ENCODE measurements around the gene B9D2. TPM values are rescaled to one million over a fixed set of nuclear protein-coding genes. Genes with fewer than 3 reads are reported as not detected.

B9D2 gene
- total RNA-seq, 4 donors from 2014 or later, result 5.9 to 12.5 (median 9.9) TPM

GRCh38 chr19:41353466-41354342 is 10.2 kb downstream of the B9D2 start, which contains the start of gene TGFB1:
TGFB1 (minus strand) TSS chr19:41353922; CDS start chr19:41353044, 878 bp downstream.
- Histone ChIP-seq H3K4me3 (replicated peaks in 1 of 3) (peak within 1 kb of the TSS; percentile 20 to 45 (median 33)), H3K4me1 (peaks cover 18 to 21% of the 10 kb centered on the region in 2 donors), H3K36me3 (no peaks in the 10 kb centered on the region), H3K27ac (peak within 1 kb of the TSS; percentile 66 to 78 (median 70)), H3K9me3 (no peaks in the 10 kb centered on the region), H3K27me3 (peaks cover 3% of the 10 kb centered on the region)
- intact Hi-C loops (cut with DNase I), result loop anchor here (5.0 kb wide), 1 partner anchor 41 kb away; the partner anchor contains the start of gene CCDC97
- DNase-seq, result peak; percentile 70
- 1 to 3% methylated on average over 38 of the region's 78 CpGs for WGBS, 2 donors
- TF ChIP-seq POLR2A (IDR thresholded peaks at IDR 0.05), result peak in 1 of 2 donors; percentile 21
- peak; percentile 53 to 84 (median 68) for TF ChIP-seq CTCF (IDR thresholded peaks at IDR 0.05)

GRCh38 chr19:41352609-41353465 is 11.1 kb downstream of the B9D2 start:
- H3K4me3 ChIP-seq (replicated peaks in 1 of 3), result peak overlapping the region; percentile 3 to 45 (median 33)
- no peak for TF ChIP-seq POLR2A (IDR thresholded peaks at IDR 0.05)
- TF ChIP-seq CTCF (IDR thresholded peaks at IDR 0.05), result peak in 1 of 6 experiments; percentile 29
- H3K4me1 ChIP-seq, result peaks cover 18 to 21% of the 10 kb centered on the region in 2 donors
- DNase-seq, result peak; percentile 32 to 43
- no peaks in the 10 kb centered on the region for H3K36me3 ChIP-seq
- peaks cover 3% of the 10 kb centered on the region for H3K27me3 ChIP-seq
- no peaks in the 10 kb centered on the region for H3K9me3 ChIP-seq
- intact Hi-C loops (cut with DNase I), result loop anchor here (5.0 kb wide), 1 partner anchor 41 kb away; the partner anchor contains the start of gene CCDC97
- 1 to 2% methylated on average over 27 to 33 of the region's 71 CpGs for WGBS, 2 donors
- H3K27ac ChIP-seq, result peak overlapping the region; percentile 66 to 78 (median 70)

DNA sequence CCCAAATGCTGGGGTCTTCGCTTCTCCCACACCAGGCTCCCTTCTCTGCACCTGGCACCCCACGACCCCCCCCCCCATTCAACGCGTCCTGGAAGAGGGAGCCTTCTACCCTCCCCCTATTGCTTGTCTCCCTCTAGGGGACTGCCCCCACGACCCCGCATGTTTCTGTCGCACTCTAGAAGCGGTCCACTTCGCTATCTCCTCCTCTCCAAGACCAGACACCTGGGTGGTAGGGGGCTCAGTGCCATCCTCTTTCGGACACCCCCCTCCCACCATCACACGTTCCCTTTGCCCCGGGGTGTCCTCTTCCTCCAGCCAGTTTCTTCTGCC is 11.7 kb downstream of the B9D2 start:
- H3K36me3 ChIP-seq, result no peaks in the 10 kb centered on the region
- 0% methylated on average over 12 of the region's 12 CpGs for WGBS, 2 donors
- H3K9me3 ChIP-seq, result no peaks in the 10 kb centered on the region
- H3K4me1 ChIP-seq, result peaks cover 18 to 21% of the 10 kb centered on the region in 2 donors
- no peak for DNase-seq
- peak overlapping the region; percentile 3 to 45 (median 33) for H3K4me3 ChIP-seq (replicated peaks in 1 of 3)
- H3K27me3 ChIP-seq, result peaks cover 3% of the 10 kb centered on the region
- peak overlapping the region in 2 of 3 donors; percentile 70 to 78 for H3K27ac ChIP-seq
- TF ChIP-seq CTCF (IDR thresholded peaks at IDR 0.05) (no peak), POLR2A (IDR thresholded peaks at IDR 0.05) (no peak)
- intact Hi-C loops (cut with DNase I), result loop anchor here (5.0 kb wide), 1 partner anchor 40 kb away; the partner anchor contains the start of gene CCDC97

DNA sequence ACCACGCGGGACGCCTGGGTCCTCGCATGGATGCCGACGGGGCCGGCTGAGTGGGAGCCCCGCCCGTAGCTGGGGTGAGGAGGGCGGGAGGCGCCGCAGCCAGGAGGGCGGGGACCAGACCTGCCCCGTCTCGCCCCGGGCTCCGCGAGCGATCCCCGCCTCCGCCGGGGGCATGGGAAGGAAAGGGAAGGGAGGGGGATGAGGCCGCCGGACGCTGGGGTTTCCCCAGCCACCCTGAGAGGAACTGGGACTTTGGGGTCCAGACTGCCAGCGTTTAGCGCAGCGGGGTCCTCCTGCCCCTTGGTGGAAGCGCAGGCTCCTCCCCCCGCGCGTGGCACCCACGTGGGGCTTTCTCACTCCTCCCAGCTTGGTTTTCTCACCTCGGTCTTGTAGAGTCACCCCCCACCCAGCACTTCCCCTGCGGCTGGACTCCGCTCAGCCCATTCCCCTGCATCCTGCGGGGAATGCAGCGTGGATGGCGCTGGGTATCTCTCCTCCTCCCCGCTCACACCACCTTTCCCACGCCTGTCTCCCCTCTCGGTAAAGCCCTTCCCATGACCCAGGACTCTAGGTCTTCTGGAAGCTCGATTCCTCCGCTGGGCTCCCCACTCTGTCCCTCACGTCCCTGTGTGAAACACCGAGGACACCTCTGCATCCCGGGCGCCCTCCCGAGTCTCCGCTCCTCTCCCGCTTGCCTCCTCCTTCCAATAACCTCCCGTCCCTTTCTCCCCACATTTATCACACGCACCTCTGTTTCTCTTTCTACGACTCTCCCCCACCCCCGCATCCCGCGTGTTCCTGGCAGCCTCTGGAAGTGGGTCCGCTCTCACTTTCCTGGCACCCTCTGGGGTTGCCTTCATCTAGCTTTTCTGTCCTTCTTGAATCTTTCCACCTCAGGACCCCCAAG is 12.4 kb downstream of the B9D2 start:
- DNase-seq, result peak; percentile 28 to 35
- H3K4me1 ChIP-seq, result peaks cover 18 to 21% of the 10 kb centered on the region in 2 donors
- peak overlapping the region in 2 of 3 donors; percentile 16 to 45 for H3K4me3 ChIP-seq (replicated peaks in 1 of 3)
- no peaks in the 10 kb centered on the region for H3K9me3 ChIP-seq
- H3K27me3 ChIP-seq, result peaks cover 3% of the 10 kb centered on the region
- TF ChIP-seq CTCF (IDR thresholded peaks at IDR 0.05), result no peak
- no peak for TF ChIP-seq POLR2A (IDR thresholded peaks at IDR 0.05)
- H3K36me3 ChIP-seq, result no peaks in the 10 kb centered on the region
- 1 to 2% methylated on average over 28 to 49 of the region's 58 CpGs for WGBS, 2 donors
- H3K27ac ChIP-seq, result peak overlapping the region in 2 of 3 donors; percentile 49 to 70
- intact Hi-C loops (cut with DNase I), result loop anchor here (5.0 kb wide), 1 partner anchor 39 kb away; the partner anchor contains the start of gene CCDC97
